Body of pancreas (tissue), 4 donors: ENCODE data around the gene EPS8.

Experiments
- POLR2A ChIP-seq, 3 donors: fragments of 450-650 bp; IDR thresholded peaks; one replicate each; pipeline ENCODE4 v1.6.1; 2016; ENCODE audit warnings: antibody characterized with exemption in 3 of 3, mild to moderate bottlenecking in 2 of 3
- TF ChIP-seq, protein P1 (sequence below), 7 experiments: fragments of 450-650 bp in 4 of 7; fragments of 200-600 bp in 3 of 7; sonication (generic) in 3 of 7; IDR thresholded peaks; one replicate each; pipeline ENCODE4 v1.5.1; 2016 to 2019; ENCODE audit warnings: antibody characterized with exemption in 7 of 7

DNA sequence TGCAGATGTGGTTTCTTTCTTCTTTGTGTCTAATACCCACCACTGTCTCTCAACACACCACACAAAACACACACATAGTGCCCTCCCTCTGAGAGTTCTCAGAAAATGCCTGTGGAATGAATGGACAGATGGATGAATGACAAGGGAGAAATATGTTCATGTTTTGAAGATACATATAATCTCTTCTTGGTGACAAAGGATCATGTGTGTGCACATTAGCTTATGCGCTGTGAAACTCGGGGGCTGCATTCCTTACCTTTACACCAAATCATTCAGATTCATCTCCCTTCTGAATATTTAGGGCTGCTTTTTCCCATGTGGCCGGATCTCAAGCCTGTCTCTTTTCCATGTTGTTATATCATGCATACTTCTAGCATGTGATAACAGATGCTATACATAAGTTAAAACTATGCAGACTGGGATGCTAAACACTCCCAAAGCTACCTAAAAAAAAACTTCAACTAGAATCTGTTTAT lies 111.4 kb downstream of the EPS8 start:
- no peak for TF ChIP-seq POLR2A (IDR thresholded peaks at IDR 0.05)
- TF ChIP-seq, protein P1, sequence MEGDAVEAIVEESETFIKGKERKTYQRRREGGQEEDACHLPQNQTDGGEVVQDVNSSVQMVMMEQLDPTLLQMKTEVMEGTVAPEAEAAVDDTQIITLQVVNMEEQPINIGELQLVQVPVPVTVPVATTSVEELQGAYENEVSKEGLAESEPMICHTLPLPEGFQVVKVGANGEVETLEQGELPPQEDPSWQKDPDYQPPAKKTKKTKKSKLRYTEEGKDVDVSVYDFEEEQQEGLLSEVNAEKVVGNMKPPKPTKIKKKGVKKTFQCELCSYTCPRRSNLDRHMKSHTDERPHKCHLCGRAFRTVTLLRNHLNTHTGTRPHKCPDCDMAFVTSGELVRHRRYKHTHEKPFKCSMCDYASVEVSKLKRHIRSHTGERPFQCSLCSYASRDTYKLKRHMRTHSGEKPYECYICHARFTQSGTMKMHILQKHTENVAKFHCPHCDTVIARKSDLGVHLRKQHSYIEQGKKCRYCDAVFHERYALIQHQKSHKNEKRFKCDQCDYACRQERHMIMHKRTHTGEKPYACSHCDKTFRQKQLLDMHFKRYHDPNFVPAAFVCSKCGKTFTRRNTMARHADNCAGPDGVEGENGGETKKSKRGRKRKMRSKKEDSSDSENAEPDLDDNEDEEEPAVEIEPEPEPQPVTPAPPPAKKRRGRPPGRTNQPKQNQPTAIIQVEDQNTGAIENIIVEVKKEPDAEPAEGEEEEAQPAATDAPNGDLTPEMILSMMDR (IDR thresholded peaks at IDR 0.05): no peak
